GM18909 (cell line): ENCODE data around the gene GHDC.
A peak's percentile ranks its signal among the peaks of the same experiment; 100 is the strongest.

ENCODE experiments used
- ATAC-seq: cut with Tn5 transposase; IDR thresholded peaks from one replicate; pipeline ENCODE4 v1.9.1; 2021; ENCODE audit warnings: mild to moderate bottlenecking; ENCODE audit not compliant: unreplicated experiment, poor library complexity

GHDC gene

GRCh38 chr17:42183741-42184711 lies 10.3 kb downstream of the GHDC start:
- peak; percentile 66 for ATAC-seq

DNA sequence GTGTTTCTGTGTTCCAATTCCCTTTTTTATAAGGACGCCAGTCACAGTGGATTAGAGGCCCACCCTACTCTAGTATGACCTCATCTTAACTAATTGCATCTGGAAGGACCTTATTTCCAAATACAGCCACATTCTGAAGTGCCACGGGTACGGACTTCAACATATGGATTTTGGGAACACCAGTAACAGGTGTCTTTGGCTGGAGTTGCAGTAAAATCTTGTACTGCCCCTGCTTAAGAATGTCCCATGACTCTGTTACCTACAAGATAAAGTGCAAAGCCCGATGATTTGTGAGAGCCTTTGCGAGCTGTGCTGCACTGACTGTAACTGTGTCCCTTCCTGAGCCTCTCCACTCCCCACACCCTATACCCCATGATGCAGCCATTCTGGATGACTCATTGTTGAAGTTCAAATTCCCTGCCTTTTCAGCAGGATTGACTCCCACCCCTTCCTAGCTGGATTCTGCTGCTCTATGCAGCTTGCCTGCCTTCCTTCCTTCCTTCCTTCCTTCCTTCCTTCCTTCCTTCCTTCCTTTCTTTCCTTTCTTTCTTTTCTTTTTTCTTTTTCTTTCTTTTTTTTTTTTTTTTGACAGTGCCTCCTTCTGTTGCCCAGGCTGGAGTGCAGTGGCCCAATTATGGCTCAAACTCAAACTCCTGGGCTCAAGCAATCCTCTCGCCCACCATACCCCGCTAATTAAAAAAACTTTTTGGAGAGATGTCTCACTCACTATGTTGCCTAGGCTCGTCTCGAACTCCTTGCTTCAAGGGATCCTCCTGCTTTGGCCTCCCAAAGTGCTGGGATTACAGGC lies 11.2 kb downstream of the GHDC start:
- no peak for ATAC-seq

DNA sequence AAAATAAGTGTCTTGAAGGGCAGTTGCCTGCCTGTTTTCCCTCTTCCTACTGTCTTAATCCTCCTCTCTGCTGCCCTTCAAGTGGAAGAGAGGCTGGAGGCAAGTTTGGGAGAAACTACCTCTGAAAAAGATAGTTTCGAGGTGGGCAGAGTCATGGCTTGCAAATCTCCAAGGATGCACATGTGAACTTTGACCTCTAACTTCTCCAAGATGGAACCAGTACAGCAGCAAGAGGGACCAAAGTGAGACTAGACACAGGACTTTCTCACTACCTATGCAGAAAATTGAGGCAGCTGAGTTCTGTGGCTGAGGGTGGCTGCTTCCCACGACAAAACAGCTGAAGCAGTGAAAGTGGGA lies 12.5 kb downstream of the GHDC start:
- ATAC-seq: no peak

- ATAC-seq: peak; percentile 59
These were observed 13.1 kb downstream of the GHDC start, which contains the start of gene KCNH4 for GRCh38 chr17:42180922-42181850. Gene KCNH4, minus strand, starts transcription at chr17:42181142. Its CDS starts 197 bp downstream, at chr17:42180945.

DNA sequence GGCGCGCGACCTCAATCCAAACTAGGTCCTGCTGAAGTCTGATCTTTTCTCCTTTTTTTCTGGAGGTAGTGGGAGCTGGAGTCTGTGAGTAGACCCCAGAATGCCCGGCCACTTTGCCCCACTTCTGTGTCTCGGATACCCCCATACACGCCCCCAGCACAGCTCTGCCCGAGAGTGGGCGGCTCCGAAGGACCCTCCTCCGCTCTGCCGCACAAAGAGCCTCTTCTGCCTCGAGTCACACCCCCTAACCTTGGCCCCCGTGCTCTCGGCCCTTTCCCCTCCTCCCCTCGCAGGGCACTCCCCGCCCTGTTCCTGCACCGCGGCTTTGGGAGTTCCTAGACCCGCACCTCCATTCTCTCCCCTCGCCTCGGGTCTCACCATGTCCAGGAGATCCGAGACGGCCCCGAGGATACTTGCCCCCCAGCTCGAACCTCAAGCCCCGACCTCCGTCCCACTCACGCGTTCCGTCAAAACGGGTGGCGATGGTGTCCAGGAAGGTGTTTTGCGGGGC lies 13.8 kb downstream of the GHDC start:
- ATAC-seq: no peak

DNA sequence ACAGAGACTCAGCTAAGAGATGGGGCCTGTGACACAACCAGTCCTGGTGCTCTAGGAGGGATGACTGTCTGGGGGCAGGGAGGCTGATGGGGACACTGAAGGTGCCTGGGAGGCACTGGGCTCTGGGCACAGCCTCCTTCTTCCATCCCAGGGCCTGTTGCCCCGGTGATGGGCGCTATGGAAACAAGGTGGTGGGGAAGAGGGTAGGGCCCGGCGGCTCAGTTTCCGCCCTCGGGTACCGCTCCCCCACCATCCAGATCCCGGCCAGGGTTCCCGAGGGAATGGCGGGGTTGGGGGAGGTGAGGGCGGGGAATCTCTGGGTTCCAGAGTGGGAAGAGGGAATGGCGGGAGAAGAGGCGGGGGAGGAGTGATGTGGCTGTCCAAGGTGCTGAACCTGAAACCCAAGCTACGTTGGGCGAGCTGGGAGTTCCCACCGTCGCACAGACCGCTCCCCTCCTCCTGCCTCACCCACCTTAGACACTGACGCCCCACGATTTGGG lies 14.3 kb downstream of the GHDC start:
- no peak for ATAC-seq

DNA sequence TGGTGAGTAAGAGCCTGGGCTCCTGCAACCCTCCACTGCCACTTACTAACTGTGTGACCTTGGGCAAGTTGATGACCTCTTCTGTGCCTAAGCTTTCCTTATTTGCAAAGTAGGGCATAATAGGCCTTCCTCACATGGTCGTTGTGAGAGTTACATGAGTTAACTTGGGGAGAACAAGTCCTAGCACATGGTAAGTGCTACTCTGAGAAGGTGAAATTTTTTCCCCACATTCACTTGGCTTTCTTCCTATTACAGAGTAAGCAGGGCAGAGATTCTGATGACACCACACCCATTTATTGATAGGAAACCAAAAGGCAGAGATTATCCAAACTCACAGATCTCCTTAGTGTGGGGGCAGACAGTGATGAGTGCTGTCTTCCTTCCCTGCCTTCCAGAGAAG lies 15.0 kb downstream of the GHDC start:
- no peak for ATAC-seq

DNA sequence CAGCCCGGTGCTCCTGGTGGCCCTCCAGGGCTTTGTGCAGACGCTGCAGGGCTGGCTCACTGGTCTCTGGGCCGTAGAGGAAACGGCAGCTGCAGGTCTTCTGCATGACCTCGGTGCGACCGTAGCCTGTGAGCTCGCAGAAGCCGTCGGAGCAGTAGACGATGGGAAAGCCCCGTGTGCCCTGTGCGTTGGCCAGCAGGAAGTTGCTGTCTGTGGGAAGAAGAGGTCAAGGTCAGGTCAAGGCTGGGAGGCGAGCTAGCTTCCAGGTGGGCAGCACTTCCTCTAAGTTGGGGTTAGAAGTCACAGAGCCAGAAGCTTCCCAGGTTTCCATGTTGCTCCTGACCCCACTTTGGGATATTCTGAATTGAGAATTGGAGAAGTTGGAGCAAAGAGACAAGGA lies 15.5 kb downstream of the GHDC start:
- ATAC-seq: no peak

- ATAC-seq: no peak
These were observed 16.6 kb downstream of the GHDC start for GRCh38 chr17:42177684-42178083.

DNA sequence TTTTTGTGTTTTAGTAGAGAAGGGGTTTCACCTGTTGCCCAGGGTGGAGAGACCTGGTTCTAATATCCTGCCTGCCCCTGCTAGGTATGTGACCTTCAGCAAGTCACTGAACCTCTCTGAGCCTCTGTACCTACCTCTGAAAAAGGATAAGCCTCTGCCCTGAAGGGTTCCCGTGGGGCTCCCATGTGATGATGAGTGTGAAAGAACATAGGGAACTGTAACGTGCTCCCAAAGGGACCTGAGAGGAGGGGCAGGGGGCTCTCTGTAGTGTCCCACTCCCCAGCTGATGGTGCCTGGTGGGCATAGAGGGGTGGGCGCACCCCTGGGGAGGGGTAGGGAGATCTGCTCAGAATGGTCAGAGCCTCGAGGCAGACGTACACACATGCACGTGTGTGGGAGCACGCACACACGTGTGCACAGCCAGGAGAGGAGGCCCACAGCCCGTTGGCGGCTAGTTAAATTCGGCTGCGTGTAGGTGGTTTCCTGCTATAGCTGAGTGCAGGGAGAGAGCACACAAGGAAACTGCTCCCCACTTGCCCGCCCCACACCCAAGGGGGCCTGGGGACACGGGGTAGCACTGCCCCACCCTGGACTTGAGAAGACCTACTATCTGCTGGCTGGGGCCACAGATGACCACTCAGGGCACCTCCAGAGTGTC lies 20.0 kb downstream of the GHDC start:
- ATAC-seq: no peak

DNA sequence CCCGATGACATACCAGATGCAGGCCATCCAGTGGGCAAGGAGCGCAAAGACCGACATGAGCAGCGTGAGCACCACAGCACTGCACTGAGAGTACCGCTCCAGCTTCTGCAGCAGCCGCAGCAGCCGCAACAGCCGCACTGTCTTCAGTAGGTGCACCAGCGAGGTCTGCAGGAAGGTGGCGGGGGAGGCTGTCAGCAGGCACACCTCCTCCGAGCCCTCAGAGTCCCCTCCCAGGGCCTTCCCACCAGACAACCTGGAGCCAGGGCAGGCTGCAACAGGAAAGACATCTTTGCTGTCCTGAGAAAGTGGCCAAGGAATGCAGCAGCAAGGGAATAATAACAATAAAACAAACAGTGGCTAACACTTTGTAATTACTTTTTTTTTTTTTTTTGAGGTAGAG lies 22.5 kb downstream of the GHDC start:
- no peak for ATAC-seq

- no peak for ATAC-seq
These were observed 24.9 kb downstream of the GHDC start for GRCh38 chr17:42169351-42169750.

GRCh38 chr17:42167807-42168206 lies 26.5 kb downstream of the GHDC start:
- ATAC-seq: no peak

DNA sequence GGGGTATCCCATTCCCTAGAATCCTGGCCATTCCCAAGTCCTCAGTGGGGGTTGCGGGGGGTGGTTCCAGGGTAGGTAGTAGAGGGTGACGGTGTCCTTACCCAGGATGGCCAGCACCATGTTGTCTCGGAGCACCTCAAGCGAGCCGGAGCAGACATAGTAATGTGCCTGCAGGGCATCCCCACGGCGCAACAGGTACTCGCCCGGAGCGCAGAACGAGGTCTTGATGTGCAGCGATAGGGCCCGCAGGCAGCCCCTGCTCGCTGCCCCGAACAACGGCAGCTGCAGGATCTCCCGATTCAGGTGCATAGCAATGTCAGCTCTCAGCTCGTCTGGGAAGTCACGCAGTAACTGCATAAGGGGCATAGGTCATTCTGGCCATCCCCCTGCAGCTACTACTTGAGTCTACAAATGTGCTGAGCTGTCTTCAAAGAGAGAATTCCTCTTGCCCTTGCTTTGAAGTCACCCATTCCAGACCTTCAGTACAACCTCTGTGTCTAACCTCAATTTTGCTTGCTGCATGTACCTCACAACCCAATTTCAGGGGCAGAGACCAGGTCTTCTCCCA lies 28.0 kb downstream of the GHDC start:
- ATAC-seq: no peak

DNA sequence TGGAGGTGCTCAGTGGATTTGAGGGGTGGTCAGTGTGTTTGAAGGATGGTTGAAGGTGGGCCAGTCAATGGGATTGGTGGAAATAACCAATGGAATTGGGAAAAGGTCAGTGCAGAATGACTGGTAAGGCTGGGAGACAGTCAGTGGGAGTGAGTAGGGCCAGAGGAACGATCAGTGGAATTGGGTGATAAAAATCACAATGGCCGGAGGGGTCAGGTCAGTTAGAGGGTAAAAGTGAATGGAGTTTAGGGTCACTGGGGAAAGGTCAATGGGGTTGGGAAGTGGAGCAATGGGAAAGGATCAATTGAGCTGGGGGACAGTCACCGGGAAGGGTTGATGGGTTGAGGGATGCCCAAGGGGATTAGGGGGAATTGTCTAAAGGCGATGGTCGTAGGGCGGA lies 28.5 kb downstream of the GHDC start:
- ATAC-seq: no peak

DNA sequence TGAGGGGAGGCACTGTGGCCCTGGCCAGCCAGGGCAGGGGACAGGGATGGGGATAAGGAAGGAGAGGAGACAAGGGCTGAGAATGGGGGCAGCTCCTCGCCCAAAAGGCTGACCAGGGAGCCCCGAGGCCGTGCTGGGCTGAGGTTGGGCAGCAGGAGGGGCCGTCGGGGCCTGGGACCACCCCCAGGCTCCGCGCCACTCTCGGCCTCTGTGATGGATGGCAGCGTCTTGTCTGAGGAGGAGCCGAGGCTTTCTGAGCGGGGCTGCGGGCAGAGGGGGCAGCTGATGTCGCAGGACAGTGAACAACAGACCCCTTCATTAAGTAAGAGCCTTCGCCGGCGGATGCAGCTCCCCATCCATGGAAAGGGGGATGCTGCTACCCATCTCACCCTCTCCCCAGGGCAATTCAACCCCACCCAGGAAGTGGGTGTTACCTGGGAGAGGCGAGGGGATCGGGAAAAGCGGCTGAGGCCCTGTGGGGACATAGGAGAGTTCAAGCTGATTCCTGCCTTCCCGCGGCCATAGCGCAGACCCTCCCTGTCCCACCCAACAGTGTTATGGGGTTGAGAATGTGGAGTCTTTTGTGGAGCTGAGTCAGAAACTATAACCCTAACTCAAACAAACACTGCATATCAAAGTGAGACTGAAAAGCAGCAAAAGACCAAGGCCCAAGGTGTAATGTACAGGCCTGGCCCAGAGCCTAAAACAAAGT lies 30.4 kb downstream of the GHDC start:
- no peak for ATAC-seq

- no peak for ATAC-seq
These were observed 31.2 kb downstream of the GHDC start for GRCh38 chr17:42163113-42163512.

DNA sequence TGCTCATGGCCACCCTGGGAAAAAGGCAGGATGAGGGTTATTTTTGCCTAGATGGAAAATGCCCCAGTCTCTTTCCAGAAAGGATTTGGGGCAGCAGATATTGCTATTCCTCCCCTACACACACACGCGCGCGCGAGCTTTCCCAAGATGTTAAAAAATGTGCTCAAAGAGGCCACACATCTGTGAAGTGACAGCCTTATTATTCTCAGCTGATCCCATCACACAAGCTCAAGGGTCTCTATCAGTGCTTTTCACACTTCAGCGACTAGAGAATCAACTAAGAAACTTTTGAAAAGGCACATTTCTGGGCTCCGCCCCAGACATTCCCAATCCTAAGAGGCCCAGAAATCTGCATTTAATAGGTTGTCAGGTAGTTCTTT lies 33.8 kb downstream of the GHDC start:
- ATAC-seq: no peak
